Ascending aorta (tissue), 2 donors: ENCODE results near the gene SLC7A1. TPM values are rescaled to one million over a fixed set of nuclear protein-coding genes. Genes with fewer than 3 reads are reported as not detected.

Experiments used
- DNase-seq, 2 donors: peaks; one replicate each; pipeline ENCODE4 v3.0.0-alpha.2; 2019; ENCODE audit warnings: low spot score in 2 of 2
- H3K27ac ChIP-seq, 2 donors: fragments of 200-600 bp; sonication (generic); one replicate each; pipeline ENCODE4 v1.5.1; 2016 to 2017; ENCODE audit warnings: mild to moderate bottlenecking in 1 of 2
- H3K27me3 ChIP-seq: fragments of 200-600 bp; sonication (generic); one replicate; pipeline ENCODE4 v1.5.1; 2017
- H3K36me3 ChIP-seq, 2 donors: fragments of 200-600 bp; sonication (generic); one replicate each; pipeline ENCODE4 v1.5.1; 2016
- H3K4me1 ChIP-seq, 2 donors: fragments of 200-600 bp; sonication (generic); one replicate each; pipeline ENCODE4 v1.5.1; 2016 to 2017; ENCODE audit warnings: mild to moderate bottlenecking in 1 of 2
- H3K4me3 ChIP-seq, 2 donors: fragments of 200-600 bp; sonication (generic); one replicate each; pipeline ENCODE4 v1.5.1; 2016 to 2017; ENCODE audit warnings: mild to moderate bottlenecking in 1 of 2
- H3K9me3 ChIP-seq, 2 donors: fragments of 200-600 bp; sonication (generic); one replicate each; pipeline ENCODE4 v1.5.1; 2016
- intact Hi-C: fragments of 100-400 bp; cut with DNase I; formaldehyde crosslinking; loops from one replicate; pipeline ENCODE4 v1.15.1; 2023
- total RNA-seq: library from RNA; depleted of rRNA; stranded (reverse); fragments of >200 nt; gene quantifications from one replicate; pipeline ENCODE4 v1.1.0, GENCODE V29; 2016
- TF ChIP-seq, protein P1 (sequence below), 3 experiments: fragments of 200-600 bp in 2 of 3; fragments of 450-650 bp in 1 of 3; sonication (generic) in 2 of 3; IDR thresholded peaks; one replicate each; pipeline ENCODE4 v1.5.1; 2016 to 2019; ENCODE audit warnings: antibody characterized with exemption in 3 of 3, mild to moderate bottlenecking in 1 of 3, moderate library complexity in 1 of 3

The SLC7A1 gene
- total RNA-seq, 1 donor from 2014 or later, result 17.2 TPM

DNA sequence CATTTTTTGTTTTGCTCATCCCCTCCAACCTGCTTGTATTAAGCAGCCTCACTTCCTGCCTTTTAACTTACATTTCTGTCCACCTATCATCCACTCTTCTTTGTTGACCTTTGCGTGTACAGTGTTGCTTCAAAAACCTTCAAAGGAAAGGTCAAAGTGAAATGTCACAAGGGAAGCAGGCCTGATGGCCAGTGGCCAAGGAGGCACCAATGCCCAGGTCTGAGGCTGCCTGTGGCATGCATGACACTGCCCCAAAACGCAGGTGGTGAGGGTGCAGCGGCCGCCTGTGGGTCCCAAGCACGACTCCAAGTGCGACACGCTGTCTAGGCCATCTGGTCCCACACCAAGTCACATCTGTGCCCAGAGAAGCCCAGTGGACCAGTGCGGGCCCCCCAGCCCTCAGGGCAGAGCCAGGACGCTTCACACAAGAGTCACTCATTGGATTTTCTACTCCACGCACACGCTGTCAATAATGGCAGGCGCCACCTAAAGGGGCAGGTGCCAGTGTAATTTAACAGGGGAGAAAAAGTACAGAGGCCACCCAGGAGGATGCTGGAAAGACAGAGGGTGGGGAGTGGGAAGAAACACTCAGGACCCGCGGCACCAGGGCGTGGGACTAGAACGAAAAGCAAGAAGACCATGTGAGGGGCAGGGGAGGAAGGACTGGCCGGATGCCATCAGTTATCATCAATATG lies 23.5 kb downstream of the SLC7A1 start:
- H3K9me3 ChIP-seq, result no peaks in the 10 kb centered on the region
- no peaks in the 10 kb centered on the region for H3K27me3 ChIP-seq
- no peak for DNase-seq
- no peak overlapping the region for H3K4me3 ChIP-seq
- no peaks in the 10 kb centered on the region for H3K36me3 ChIP-seq
- H3K4me1 ChIP-seq, result peaks cover 0 to 3% of the 10 kb centered on the region in 2 donors
- TF ChIP-seq, protein P1, sequence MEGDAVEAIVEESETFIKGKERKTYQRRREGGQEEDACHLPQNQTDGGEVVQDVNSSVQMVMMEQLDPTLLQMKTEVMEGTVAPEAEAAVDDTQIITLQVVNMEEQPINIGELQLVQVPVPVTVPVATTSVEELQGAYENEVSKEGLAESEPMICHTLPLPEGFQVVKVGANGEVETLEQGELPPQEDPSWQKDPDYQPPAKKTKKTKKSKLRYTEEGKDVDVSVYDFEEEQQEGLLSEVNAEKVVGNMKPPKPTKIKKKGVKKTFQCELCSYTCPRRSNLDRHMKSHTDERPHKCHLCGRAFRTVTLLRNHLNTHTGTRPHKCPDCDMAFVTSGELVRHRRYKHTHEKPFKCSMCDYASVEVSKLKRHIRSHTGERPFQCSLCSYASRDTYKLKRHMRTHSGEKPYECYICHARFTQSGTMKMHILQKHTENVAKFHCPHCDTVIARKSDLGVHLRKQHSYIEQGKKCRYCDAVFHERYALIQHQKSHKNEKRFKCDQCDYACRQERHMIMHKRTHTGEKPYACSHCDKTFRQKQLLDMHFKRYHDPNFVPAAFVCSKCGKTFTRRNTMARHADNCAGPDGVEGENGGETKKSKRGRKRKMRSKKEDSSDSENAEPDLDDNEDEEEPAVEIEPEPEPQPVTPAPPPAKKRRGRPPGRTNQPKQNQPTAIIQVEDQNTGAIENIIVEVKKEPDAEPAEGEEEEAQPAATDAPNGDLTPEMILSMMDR (IDR thresholded peaks at IDR 0.05), result no peak
- H3K27ac ChIP-seq, result no peak overlapping the region
- intact Hi-C loops, result no loop called here

DNA sequence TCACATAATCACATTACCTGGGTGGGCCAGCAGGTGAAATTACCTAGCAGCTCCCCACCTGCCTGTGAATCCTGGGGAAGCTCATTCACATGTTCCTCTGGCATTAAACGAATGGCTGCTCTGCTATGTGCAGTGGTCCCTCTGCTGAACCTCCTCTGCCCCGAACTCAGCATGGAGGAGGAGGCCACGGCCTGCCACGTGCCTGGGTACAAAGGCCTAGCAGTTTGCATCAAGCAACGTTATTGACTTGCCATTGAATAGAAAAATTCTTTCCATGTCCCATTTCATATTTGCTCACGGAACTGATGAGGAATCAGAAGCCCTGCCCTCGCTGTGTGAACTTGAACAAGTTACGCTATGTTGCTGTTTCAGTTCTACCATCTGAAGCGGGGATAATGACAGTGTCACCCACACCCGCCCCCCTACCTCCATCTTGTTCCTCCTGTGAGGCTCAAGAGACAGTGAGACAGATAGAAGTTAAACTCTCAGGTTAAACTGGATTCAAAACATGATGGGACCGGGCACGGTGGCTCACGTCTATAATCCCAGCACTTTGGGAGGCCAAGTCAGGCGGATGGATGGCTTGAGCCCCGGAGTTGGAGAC lies 25.3 kb downstream of the SLC7A1 start:
- Histone ChIP-seq H3K4me3 (no peak overlapping the region), H3K27me3 (no peaks in the 10 kb centered on the region), H3K27ac (no peak overlapping the region), H3K9me3 (no peaks in the 10 kb centered on the region), H3K36me3 (no peaks in the 10 kb centered on the region), H3K4me1 (peaks cover 0 to 3% of the 10 kb centered on the region in 2 donors)
- no peak for DNase-seq
- intact Hi-C loops, result no loop called here
- TF ChIP-seq, protein P1 (IDR thresholded peaks at IDR 0.05), result no peak

DNA sequence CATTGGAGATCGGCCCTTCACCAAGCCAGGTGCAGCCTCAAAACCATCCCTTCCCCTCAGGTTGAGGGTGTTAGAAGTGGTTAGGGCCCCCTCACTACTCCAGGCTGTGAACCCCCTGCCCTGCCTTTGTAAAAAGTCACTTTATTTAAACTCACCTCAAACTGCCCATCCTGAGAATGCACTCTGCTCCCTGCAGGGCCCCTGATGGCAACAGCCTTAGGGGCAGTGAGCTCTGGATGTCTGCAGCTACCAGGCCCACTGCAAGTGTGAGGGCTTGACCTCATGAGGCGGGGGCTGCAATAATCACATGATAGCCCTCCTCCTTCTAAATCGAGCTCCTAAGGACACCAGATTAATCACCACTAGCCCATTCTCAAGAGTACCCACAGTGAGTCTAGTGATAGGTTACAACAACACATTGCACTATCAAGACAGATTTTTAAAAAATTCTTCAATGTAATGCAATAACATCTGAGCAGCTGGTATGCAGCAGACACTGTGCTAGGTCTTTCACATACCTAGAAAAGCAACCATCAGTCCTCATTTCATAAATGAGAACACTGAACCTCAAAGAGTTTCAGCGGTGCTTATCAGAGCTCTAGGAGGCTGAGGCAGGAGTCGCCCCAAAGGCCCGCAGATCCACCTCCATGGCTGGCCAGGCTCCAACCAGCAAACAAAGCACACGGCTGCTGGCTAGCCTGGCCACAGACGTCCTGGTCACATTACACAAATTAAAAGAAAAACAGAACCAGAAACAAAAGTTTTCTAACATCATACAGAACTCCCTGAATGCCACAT lies 26.0 kb downstream of the SLC7A1 start:
- intact Hi-C loops, result no loop called here
- DNase-seq, result no peak
- H3K4me1 ChIP-seq, result peaks cover 0 to 4% of the 10 kb centered on the region in 2 donors
- no peaks in the 10 kb centered on the region for H3K36me3 ChIP-seq
- H3K4me3 ChIP-seq, result no peak overlapping the region
- H3K27ac ChIP-seq, result no peak overlapping the region
- no peaks in the 10 kb centered on the region for H3K27me3 ChIP-seq
- H3K9me3 ChIP-seq, result no peaks in the 10 kb centered on the region
- TF ChIP-seq, protein P1 (IDR thresholded peaks at IDR 0.05), result no peak

DNA sequence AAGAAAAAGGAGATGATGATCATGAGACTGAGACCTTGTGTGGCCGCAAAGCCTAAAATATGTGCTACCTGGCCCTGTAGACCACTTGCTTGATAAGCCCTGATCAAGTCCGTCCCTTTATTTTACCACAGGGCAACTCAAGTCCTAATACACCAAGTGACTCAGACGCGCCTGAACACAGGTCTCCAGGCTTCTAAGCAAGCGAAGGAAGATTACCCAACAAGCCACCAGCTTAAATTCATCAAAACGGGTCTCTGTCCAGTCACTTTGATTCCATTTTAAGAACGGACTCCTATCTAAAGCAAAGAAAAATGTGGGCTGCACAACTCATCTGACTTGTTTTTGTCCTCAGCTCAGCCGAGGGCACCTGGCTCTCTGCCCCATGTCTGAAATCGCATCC lies 26.8 kb downstream of the SLC7A1 start:
- Histone ChIP-seq H3K4me1 (peaks cover 0 to 8% of the 10 kb centered on the region in 2 donors), H3K27ac (no peak overlapping the region), H3K36me3 (no peaks in the 10 kb centered on the region), H3K9me3 (no peaks in the 10 kb centered on the region), H3K27me3 (no peaks in the 10 kb centered on the region), H3K4me3 (no peak overlapping the region)
- TF ChIP-seq, protein P1 (IDR thresholded peaks at IDR 0.05), result no peak
- no peak for DNase-seq
- intact Hi-C loops, result no loop called here

DNA sequence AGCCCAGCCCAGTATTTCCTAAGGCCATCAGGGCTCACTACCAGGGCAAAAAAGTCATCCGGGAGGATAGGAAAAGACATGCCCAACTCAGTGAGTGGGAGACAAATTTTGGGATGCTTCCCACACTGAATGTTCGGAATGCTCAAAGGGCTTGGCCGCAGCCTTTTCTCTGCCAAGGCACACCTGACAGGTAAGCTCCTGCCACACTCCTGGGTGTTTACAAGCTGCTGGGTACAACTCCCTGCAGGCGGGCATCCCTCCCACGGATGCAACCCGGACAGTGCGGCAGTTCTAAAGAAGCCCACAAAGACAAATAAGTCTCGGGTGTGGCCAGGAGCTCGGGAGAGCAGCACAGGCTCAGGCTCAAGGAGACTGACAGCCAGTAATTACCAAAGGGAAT lies 28.1 kb downstream of the SLC7A1 start:
- Histone ChIP-seq H3K9me3 (no peaks in the 10 kb centered on the region), H3K27ac (no peak overlapping the region), H3K36me3 (no peaks in the 10 kb centered on the region), H3K4me3 (no peak overlapping the region), H3K4me1 (peaks cover 0 to 5% of the 10 kb centered on the region in 2 donors), H3K27me3 (no peaks in the 10 kb centered on the region)
- TF ChIP-seq, protein P1 (IDR thresholded peaks at IDR 0.05), result no peak
- intact Hi-C loops, result no loop called here
- no peak for DNase-seq
